SU-DHL-6 (cell line): Measurements from ENCODE around the gene LDLRAD3.

ENCODE experiments used
- H2AFZ ChIP-seq: fragments of 200-600 bp; sonication (generic); 2 replicates; pipeline ENCODE4 v1.6.1; 2014; ENCODE audit warnings: low read depth, mild to moderate bottlenecking, moderate library complexity, mixed read lengths, antibody characterized with exemption, low read length; ENCODE audit not compliant: severe bottlenecking
- H3F3A ChIP-seq: fragments of 200-600 bp; shearing (Covaris generic); 2 replicates; pipeline ENCODE4 v1.6.0; 2016; ENCODE audit warnings: antibody characterized with exemption, mild to moderate bottlenecking; ENCODE audit not compliant: insufficient read depth
- H3K27ac ChIP-seq: fragments of 200-600 bp; sonication (generic); 2 replicates; pipeline ENCODE4 v1.5.1; 2016; ENCODE audit warnings: low read depth, mild to moderate bottlenecking, low read length, moderate library complexity, mixed read lengths
- H3K27me3 ChIP-seq: fragments of 200-600 bp; sonication (generic), shearing (Covaris generic); 2 replicates; pipeline ENCODE4 v1.6.0; 2014; ENCODE audit warnings: mild to moderate bottlenecking, low read length
- H3K36me3 ChIP-seq: fragments of 200-600 bp; sonication (generic); 2 replicates; pipeline ENCODE4 v1.6.1; 2014; ENCODE audit warnings: mild to moderate bottlenecking, low read length, mixed read lengths
- H3K4me2 ChIP-seq: fragments of 300-600, 200-600 bp; shearing (Covaris generic), sonication (generic); 2 replicates; pipeline ENCODE4 v1.6.0; 2014; ENCODE audit warnings: low read length, low read depth, mild to moderate bottlenecking; ENCODE audit not compliant: poor library complexity, severe bottlenecking
- H3K4me3 ChIP-seq: fragments of 200-600 bp; sonication (generic); 2 replicates; pipeline ENCODE4 v1.5.1; 2014; ENCODE audit warnings: antibody characterized with exemption, low read length, mild to moderate bottlenecking, mixed read lengths; ENCODE audit not compliant: insufficient read depth, poor library complexity, severe bottlenecking
- H3K79me2 ChIP-seq: fragments of 200-600 bp; sonication (generic); 2 replicates; pipeline ENCODE4 v1.6.1; 2014; ENCODE audit warnings: mild to moderate bottlenecking, low read length, moderate library complexity; ENCODE audit not compliant: insufficient read depth
- H3K9ac ChIP-seq: fragments of 200-600 bp; sonication (generic); 2 replicates; pipeline ENCODE4 v1.7.0; 2014; ENCODE audit warnings: mild to moderate bottlenecking, low read length
- H3K9me2 ChIP-seq: fragments of 200-600 bp; sonication (generic); replicated peaks from 2 replicates; pipeline ENCODE4 v1.6.1; 2014; ENCODE audit warnings: low read length; ENCODE audit not compliant: insufficient read depth
- H3K9me3 ChIP-seq: fragments of 200-600 bp; sonication (generic); 2 replicates; pipeline ENCODE4 v1.6.1; 2014; ENCODE audit warnings: low read length, mixed read lengths; ENCODE audit not compliant: insufficient read depth
- H4K20me1 ChIP-seq: fragments of 200-600 bp; sonication (generic); 2 replicates; pipeline ENCODE4 v1.6.1; 2014; ENCODE audit warnings: low read depth, mild to moderate bottlenecking, antibody characterized with exemption, low read length, moderate library complexity, mixed read lengths
- EZH2phosphoT487 ChIP-seq: fragments of 200-600 bp; sonication (generic), shearing (Covaris generic); conservative IDR thresholded peaks from 2 replicates; pipeline ENCODE4 v1.6.1; 2018; ENCODE audit warnings: mild to moderate bottlenecking, antibody characterized with exemption, low read length, moderate library complexity, mixed read lengths
- TF ChIP-seq, protein P1 (sequence below): fragments of 200-600 bp; sonication (generic); IDR thresholded peaks from one replicate; pipeline ENCODE4 v1.5.1; 2017; ENCODE audit warnings: antibody characterized with exemption, mild to moderate bottlenecking, low read length, moderate library complexity; ENCODE audit not compliant: insufficient read depth, poor library complexity, severe bottlenecking

LDLRAD3 gene

DNA sequence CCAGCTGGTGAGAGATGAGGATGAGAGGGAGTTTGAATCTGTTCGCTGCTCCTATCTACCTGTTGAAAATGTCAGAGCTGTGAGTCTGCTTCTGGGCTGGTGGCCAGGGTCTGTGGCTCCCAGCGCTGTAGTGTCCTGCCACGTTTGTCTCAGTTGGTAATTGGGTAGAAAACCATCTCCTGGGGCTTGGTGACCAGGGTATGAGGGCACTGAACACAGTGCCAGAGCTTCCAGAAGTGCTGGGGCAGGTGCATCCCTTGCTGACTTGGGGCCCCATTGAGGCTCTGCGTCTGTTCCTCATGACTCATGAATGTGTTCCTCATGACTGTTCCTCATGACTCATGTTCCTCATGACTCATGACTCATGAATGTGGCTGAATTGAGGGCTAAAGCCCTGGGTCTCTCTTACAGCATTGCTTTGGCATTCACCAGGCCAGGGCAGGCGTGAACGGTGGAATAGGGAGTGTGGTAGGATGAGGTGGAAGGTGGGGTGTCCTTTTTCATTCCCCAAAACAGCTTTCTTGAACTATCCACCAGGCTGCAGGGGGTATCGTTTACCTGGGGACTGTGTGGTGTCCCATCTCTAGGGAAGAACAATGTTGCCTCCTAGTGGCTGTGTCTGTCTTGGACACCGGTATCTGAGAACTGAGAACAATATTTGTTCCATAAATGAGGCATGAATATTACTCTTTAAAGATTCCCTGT lies 205.8 kb downstream of the LDLRAD3 start:
- H2AFZ ChIP-seq, result no peak overlapping the region
- no peaks in the 10 kb centered on the region for H3K79me2 ChIP-seq
- no peak overlapping the region for H3K9ac ChIP-seq
- H3K4me3 ChIP-seq, result no peak overlapping the region
- H3K27me3 ChIP-seq, result no peaks in the 10 kb centered on the region
- TF ChIP-seq, protein P1, sequence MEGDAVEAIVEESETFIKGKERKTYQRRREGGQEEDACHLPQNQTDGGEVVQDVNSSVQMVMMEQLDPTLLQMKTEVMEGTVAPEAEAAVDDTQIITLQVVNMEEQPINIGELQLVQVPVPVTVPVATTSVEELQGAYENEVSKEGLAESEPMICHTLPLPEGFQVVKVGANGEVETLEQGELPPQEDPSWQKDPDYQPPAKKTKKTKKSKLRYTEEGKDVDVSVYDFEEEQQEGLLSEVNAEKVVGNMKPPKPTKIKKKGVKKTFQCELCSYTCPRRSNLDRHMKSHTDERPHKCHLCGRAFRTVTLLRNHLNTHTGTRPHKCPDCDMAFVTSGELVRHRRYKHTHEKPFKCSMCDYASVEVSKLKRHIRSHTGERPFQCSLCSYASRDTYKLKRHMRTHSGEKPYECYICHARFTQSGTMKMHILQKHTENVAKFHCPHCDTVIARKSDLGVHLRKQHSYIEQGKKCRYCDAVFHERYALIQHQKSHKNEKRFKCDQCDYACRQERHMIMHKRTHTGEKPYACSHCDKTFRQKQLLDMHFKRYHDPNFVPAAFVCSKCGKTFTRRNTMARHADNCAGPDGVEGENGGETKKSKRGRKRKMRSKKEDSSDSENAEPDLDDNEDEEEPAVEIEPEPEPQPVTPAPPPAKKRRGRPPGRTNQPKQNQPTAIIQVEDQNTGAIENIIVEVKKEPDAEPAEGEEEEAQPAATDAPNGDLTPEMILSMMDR, result peak; percentile 21
- no peak for TF ChIP-seq EZH2phosphoT487
- no peak overlapping the region for H3K27ac ChIP-seq
- no peaks in the 10 kb centered on the region for H3K36me3 ChIP-seq
- H3K4me2 ChIP-seq, result no peak overlapping the region
- H3K9me2 ChIP-seq, result no peaks in the 10 kb centered on the region
- H3F3A ChIP-seq, result no peaks in the 10 kb centered on the region
- no peaks in the 10 kb centered on the region for H4K20me1 ChIP-seq
- H3K9me3 ChIP-seq, result no peaks in the 10 kb centered on the region

DNA sequence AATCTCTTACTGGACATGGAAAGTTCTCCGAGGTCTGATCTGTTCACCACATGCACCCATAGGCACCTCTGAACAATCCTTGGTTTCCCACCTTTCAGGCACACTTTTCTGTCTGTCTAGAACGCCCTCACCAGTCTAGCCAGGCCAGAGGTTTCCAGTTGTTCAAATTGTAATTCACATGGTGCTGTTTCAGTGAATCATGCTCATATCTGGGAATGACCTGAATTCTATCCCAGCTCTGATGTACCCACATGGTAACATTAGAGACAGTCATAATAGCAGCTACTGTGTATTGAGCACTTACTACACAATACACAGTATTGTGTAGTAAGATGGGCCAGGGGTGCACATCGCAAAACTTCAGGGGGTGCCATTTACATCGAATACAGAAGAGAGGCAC lies 207.1 kb downstream of the LDLRAD3 start:
- Histone ChIP-seq H3K9me2 (no peaks in the 10 kb centered on the region), H3K4me3 (no peak overlapping the region), H4K20me1 (no peaks in the 10 kb centered on the region), H2AFZ (no peak overlapping the region), H3K27me3 (no peaks in the 10 kb centered on the region), H3K27ac (no peak overlapping the region), H3K36me3 (no peaks in the 10 kb centered on the region), H3K79me2 (no peaks in the 10 kb centered on the region), H3F3A (no peaks in the 10 kb centered on the region), H3K9ac (no peak overlapping the region), H3K9me3 (no peaks in the 10 kb centered on the region), H3K4me2 (no peak overlapping the region)
- TF ChIP-seq, protein P1, result no peak
- TF ChIP-seq EZH2phosphoT487, result no peak

DNA sequence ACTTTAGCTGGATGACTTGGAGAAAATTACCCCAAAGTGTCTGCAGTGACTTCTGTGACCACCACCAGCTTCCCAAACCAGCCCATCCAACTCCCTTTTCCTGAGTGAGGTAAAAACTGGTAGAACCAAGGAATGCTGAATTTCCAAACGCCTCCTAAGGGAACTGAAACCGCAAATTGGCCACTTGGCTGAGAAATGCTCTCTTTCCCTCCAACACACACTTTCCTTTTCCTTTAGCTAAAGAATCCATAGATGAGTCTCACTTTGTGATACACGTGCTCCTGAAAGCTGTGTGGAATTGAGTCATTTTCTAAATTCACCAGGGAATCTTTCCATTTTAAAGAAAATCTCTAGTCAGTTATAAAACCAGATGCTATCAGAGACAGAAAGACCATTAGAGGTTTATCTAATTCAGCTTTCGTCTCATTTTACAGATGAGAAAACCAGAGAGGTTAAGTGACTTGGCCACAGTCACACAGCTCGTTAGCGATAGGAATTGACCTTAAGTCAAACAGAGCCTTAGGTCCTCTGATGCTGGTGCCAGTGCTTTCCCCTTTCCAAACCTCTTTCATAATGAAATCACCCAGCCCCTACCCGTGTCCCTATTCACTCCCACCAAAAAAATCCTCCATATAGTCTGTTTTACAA lies 208.2 kb downstream of the LDLRAD3 start:
- Histone ChIP-seq H3K9me3 (no peaks in the 10 kb centered on the region), H3K9me2 (no peaks in the 10 kb centered on the region), H3K9ac (no peak overlapping the region), H3K27ac (no peak overlapping the region), H3K4me2 (no peak overlapping the region), H3K36me3 (no peaks in the 10 kb centered on the region), H2AFZ (no peak overlapping the region), H3K4me3 (no peak overlapping the region), H3K79me2 (no peaks in the 10 kb centered on the region), H3F3A (no peaks in the 10 kb centered on the region), H3K27me3 (no peaks in the 10 kb centered on the region), H4K20me1 (no peaks in the 10 kb centered on the region)
- TF ChIP-seq EZH2phosphoT487, result no peak
- TF ChIP-seq, protein P1, result no peak
